HEK293 (cell line): ENCODE measurements around the gene SPATA2L.

Experiments
- GLIS1 ChIP-seq: fragments of 450-650 bp; formaldehyde crosslinking; IDR thresholded peaks from 2 replicates; pipeline ENCODE4 v1.5.1; 2016; ENCODE audit warnings: missing biosample characterization, missing genetic modification characterization
- KLF7 ChIP-seq: fragments of 450-650 bp; formaldehyde crosslinking; IDR thresholded peaks from 2 replicates; pipeline ENCODE4 v1.5.1; 2016; ENCODE audit warnings: missing biosample characterization, missing genetic modification characterization, borderline replicate concordance
- OVOL3 ChIP-seq: fragments of 450-650 bp; formaldehyde crosslinking; IDR thresholded peaks from 2 replicates; pipeline ENCODE4 v1.5.1; 2016; ENCODE audit warnings: missing biosample characterization, missing genetic modification characterization
- SCRT1 ChIP-seq: fragments of 450-650 bp; formaldehyde crosslinking; IDR thresholded peaks from 2 replicates; pipeline ENCODE4 v1.5.1; 2016; ENCODE audit warnings: missing biosample characterization, missing genetic modification characterization, borderline replicate concordance
- YY2 ChIP-seq: fragments of 450-650 bp; formaldehyde crosslinking; IDR thresholded peaks from 2 replicates; pipeline ENCODE4 v1.5.1; 2016; ENCODE audit warnings: missing biosample characterization, missing genetic modification characterization
- ZBTB20 ChIP-seq: fragments of 450-650 bp; formaldehyde crosslinking; IDR thresholded peaks from 2 replicates; pipeline ENCODE4 v1.5.1; 2016; ENCODE audit warnings: missing biosample characterization, missing genetic modification characterization
- ZBTB48 ChIP-seq: fragments of 450-650 bp; formaldehyde crosslinking; IDR thresholded peaks from 2 replicates; pipeline ENCODE4 v1.5.1; 2016; ENCODE audit warnings: missing biosample characterization, missing genetic modification characterization
- ZBTB7A ChIP-seq: fragments of 450-650 bp; formaldehyde crosslinking; IDR thresholded peaks from 2 replicates; pipeline ENCODE4 v1.5.1; 2016; ENCODE audit warnings: low read depth, missing biosample characterization, missing genetic modification characterization
- ZFP69B ChIP-seq: fragments of 450-650 bp; formaldehyde crosslinking; IDR thresholded peaks from 2 replicates; pipeline ENCODE4 v1.5.1; 2016; ENCODE audit warnings: missing biosample characterization, missing genetic modification characterization
- ZNF10 ChIP-seq: fragments of 450-650 bp; formaldehyde crosslinking; IDR thresholded peaks from 2 replicates; pipeline ENCODE4 v1.5.1; 2017; ENCODE audit warnings: missing biosample characterization, missing genetic modification characterization
- ZNF121 ChIP-seq: fragments of 450-650 bp; formaldehyde crosslinking; IDR thresholded peaks from 2 replicates; pipeline ENCODE4 v1.5.1; 2016; ENCODE audit warnings: missing biosample characterization, missing genetic modification characterization
- ZNF223 ChIP-seq: fragments of 450-650 bp; formaldehyde crosslinking; IDR thresholded peaks from 2 replicates; pipeline ENCODE4 v1.5.1; 2016; ENCODE audit warnings: missing biosample characterization, missing genetic modification characterization
- ZNF391 ChIP-seq: fragments of 450-650 bp; formaldehyde crosslinking; IDR thresholded peaks from 2 replicates; pipeline ENCODE4 v1.5.1; 2016; ENCODE audit warnings: low read depth, missing biosample characterization, missing genetic modification characterization, borderline replicate concordance
- ZNF514 ChIP-seq: fragments of 450-650 bp; formaldehyde crosslinking; IDR thresholded peaks from 2 replicates; pipeline ENCODE4 v1.5.1; 2016; ENCODE audit warnings: missing biosample characterization, missing genetic modification characterization
- ZNF549 ChIP-seq: fragments of 450-650 bp; IDR thresholded peaks from 2 replicates; pipeline ENCODE4 v1.5.1; 2018; ENCODE audit warnings: missing biosample characterization, missing genetic modification characterization, mild to moderate bottlenecking, inconsistent platforms, moderate library complexity
- ZNF660 ChIP-seq: fragments of 450-650 bp; IDR thresholded peaks from 2 replicates; pipeline ENCODE4 v1.5.1; 2018; ENCODE audit warnings: missing biosample characterization, mild to moderate bottlenecking, missing genetic modification characterization
- ZNF768 ChIP-seq: fragments of 450-650 bp; formaldehyde crosslinking; IDR thresholded peaks from 2 replicates; pipeline ENCODE4 v1.5.1; 2018; ENCODE audit warnings: missing biosample characterization, mild to moderate bottlenecking, missing genetic modification characterization
- ZNF777 ChIP-seq: fragments of 450-650 bp; formaldehyde crosslinking; IDR thresholded peaks from 2 replicates; pipeline ENCODE4 v1.5.1; 2017; ENCODE audit warnings: missing biosample characterization, missing genetic modification characterization, borderline replicate concordance
- ZNF843 ChIP-seq: fragments of 450-650 bp; formaldehyde crosslinking; IDR thresholded peaks from 2 replicates; pipeline ENCODE4 v1.5.1; 2016; ENCODE audit warnings: missing biosample characterization, missing genetic modification characterization
- TF ChIP-seq, protein P1 (sequence below): fragments of 450-650 bp; formaldehyde crosslinking; IDR thresholded peaks from 2 replicates; pipeline ENCODE4 v1.5.1; 2016; ENCODE audit warnings: missing biosample characterization, missing genetic modification characterization
- TF ChIP-seq, protein P2 (sequence below): fragments of 450-650 bp; formaldehyde crosslinking; IDR thresholded peaks from 2 replicates; pipeline ENCODE4 v1.5.1; 2016; ENCODE audit warnings: missing biosample characterization, missing genetic modification characterization
- TF ChIP-seq, protein P3 (sequence below): fragments of 450-650 bp; IDR thresholded peaks from 2 replicates; pipeline ENCODE4 v1.5.1; 2018; ENCODE audit warnings: missing biosample characterization, missing genetic modification characterization
- TF ChIP-seq, protein P4 (sequence below): fragments of 450-650 bp; formaldehyde crosslinking; IDR thresholded peaks from 2 replicates; pipeline ENCODE4 v1.5.1; 2016; ENCODE audit warnings: missing biosample characterization, missing genetic modification characterization

The SPATA2L gene

DNA sequence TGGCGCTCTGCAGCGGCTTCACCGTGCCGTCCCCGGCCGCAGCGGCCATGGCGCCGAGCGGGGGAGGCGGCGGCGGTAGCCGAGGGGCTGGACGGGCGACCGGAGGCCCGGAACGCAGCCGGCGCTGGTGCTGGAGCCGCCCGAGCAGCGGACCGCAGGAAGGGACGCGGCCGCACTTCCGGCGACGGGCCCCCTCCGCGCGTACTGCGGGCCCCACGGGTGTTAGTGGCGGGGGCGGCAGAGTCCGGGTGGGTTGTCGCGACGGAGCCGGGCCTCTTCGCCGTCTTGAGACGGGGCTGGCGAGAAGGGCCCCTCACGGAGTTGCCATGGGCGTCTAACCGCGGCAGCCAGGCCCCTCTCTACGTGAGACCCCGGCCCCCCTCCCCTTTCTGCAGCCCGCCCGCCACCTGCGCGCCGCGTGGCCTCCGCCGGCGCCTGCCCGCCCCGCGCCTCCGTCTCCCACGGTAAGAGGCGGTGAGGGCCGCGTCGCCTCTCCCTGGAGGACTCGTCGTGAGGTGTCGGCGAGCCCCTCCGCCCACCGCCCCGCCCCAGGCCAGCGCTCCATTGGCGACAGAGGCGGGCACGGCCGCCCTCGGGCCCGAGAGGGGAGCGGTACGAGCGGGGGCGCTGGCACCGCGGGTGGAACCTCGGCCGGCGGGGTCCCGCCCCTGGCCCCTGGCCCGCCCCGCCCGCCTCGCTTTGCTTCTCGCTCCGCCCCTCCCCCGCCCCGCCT lies 19.5 kb upstream of the SPATA2L start, which contains the start of the genes VPS9D1 and ZNF276 (continued):
- TF ChIP-seq ZBTB7A (tag by site-specific recombination) (peak; percentile 89), ZBTB20 (peak; percentile 50; the same call in 1 of the 2 replicates), ZNF549 (tag by site-specific recombination) (0 out of 2 replicates have a peak, but pooled peaks have one; percentile 14), ZNF660 (tag by site-specific recombination) (peak; percentile 91), GLIS1 (peak; percentile 26; the same call in 1 of the 2 replicates), ZNF843 (peak; percentile 47; the same call in 1 of the 2 replicates), ZBTB48 (tag by site-specific recombination) (0 out of 2 replicates have a peak, but pooled peaks have one; percentile 25), ZNF223 (tag by site-specific recombination) (no peak), SCRT1 (tag by site-specific recombination) (no peak), KLF7 (peak; percentile 43; the same call in 1 of the 2 replicates), ZNF121 (0 out of 2 replicates have a peak, but pooled peaks have one; percentile 24), YY2 (tag by site-specific recombination) (0 out of 2 replicates have a peak, but pooled peaks have one; percentile 40), ZNF768 (0 out of 2 replicates have a peak, but pooled peaks have one; percentile 31), ZFP69B (peak; percentile 80), OVOL3 (tag by site-specific recombination) (0 out of 2 replicates have a peak, but pooled peaks have one; percentile 23), ZNF391 (tag by site-specific recombination) (peak; percentile 82; the same call in 1 of the 2 replicates), ZNF777 (tag by site-specific recombination) (peak; percentile 43; the same call in 1 of the 2 replicates), ZNF10 (tag by site-specific recombination) (no peak), ZNF514 (tag by site-specific recombination) (no peak)
- TF ChIP-seq, protein P1, sequence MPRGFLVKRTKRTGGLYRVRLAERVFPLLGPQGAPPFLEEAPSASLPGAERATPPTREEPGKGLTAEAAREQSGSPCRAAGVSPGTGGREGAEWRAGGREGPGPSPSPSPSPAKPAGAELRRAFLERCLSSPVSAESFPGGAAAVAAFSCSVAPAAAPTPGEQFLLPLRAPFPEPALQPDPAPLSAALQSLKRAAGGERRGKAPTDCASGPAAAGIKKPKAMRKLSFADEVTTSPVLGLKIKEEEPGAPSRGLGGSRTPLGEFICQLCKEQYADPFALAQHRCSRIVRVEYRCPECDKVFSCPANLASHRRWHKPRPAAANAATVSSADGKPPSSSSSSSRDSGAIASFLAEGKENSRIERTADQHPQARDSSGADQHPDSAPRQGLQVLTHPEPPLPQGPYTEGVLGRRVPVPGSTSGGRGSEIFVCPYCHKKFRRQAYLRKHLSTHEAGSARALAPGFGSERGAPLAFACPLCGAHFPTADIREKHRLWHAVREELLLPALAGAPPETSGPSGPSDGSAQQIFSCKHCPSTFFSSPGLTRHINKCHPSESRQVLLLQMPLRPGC (tag by site-specific recombination) = 0 out of 2 replicates have a peak, but pooled peaks have one; percentile 48
- TF ChIP-seq, protein P2, sequence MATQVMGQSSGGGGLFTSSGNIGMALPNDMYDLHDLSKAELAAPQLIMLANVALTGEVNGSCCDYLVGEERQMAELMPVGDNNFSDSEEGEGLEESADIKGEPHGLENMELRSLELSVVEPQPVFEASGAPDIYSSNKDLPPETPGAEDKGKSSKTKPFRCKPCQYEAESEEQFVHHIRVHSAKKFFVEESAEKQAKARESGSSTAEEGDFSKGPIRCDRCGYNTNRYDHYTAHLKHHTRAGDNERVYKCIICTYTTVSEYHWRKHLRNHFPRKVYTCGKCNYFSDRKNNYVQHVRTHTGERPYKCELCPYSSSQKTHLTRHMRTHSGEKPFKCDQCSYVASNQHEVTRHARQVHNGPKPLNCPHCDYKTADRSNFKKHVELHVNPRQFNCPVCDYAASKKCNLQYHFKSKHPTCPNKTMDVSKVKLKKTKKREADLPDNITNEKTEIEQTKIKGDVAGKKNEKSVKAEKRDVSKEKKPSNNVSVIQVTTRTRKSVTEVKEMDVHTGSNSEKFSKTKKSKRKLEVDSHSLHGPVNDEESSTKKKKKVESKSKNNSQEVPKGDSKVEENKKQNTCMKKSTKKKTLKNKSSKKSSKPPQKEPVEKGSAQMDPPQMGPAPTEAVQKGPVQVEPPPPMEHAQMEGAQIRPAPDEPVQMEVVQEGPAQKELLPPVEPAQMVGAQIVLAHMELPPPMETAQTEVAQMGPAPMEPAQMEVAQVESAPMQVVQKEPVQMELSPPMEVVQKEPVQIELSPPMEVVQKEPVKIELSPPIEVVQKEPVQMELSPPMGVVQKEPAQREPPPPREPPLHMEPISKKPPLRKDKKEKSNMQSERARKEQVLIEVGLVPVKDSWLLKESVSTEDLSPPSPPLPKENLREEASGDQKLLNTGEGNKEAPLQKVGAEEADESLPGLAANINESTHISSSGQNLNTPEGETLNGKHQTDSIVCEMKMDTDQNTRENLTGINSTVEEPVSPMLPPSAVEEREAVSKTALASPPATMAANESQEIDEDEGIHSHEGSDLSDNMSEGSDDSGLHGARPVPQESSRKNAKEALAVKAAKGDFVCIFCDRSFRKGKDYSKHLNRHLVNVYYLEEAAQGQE (tag by site-specific recombination) = no peak
- TF ChIP-seq, protein P3, sequence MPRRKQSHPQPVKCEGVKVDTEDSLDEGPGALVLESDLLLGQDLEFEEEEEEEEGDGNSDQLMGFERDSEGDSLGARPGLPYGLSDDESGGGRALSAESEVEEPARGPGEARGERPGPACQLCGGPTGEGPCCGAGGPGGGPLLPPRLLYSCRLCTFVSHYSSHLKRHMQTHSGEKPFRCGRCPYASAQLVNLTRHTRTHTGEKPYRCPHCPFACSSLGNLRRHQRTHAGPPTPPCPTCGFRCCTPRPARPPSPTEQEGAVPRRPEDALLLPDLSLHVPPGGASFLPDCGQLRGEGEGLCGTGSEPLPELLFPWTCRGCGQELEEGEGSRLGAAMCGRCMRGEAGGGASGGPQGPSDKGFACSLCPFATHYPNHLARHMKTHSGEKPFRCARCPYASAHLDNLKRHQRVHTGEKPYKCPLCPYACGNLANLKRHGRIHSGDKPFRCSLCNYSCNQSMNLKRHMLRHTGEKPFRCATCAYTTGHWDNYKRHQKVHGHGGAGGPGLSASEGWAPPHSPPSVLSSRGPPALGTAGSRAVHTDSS (tag by site-specific recombination) = peak; percentile 60
- TF ChIP-seq, protein P4, sequence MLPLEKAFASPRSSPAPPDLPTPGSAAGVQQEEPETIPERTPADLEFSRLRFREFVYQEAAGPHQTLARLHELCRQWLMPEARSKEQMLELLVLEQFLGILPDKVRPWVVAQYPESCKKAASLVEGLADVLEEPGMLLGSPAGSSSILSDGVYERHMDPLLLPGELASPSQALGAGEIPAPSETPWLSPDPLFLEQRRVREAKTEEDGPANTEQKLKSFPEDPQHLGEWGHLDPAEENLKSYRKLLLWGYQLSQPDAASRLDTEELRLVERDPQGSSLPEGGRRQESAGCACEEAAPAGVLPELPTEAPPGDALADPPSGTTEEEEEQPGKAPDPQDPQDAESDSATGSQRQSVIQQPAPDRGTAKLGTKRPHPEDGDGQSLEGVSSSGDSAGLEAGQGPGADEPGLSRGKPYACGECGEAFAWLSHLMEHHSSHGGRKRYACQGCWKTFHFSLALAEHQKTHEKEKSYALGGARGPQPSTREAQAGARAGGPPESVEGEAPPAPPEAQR (tag by site-specific recombination) = no peak
